Neuronal stem cell (in vitro differentiated cells): ENCODE results near the gene TRPM1.

Experiments used
- DNase-seq: peaks from one replicate; pipeline ENCODE4 v3.0.0-alpha.2; 2013; ENCODE audit warnings: low spot score
- H2AFZ ChIP-seq: one replicate; pipeline ENCODE4 v1.6.1; 2013; ENCODE audit warnings: mild to moderate bottlenecking, low read length, inconsistent platforms
- H2AK5ac ChIP-seq: 2 replicates; pipeline ENCODE4 v1.6.1; 2013; ENCODE audit warnings: low read depth, mild to moderate bottlenecking, inconsistent platforms, low read length, moderate library complexity, mixed read lengths
- H2BK120ac ChIP-seq: 2 replicates; pipeline ENCODE4 v1.6.1; 2013; ENCODE audit warnings: low read depth, mild to moderate bottlenecking, inconsistent platforms, low read length, moderate library complexity, mixed read lengths
- H2BK12ac ChIP-seq: one replicate; pipeline ENCODE4 v1.6.1; 2013; ENCODE audit warnings: low read length, inconsistent platforms
- H2BK15ac ChIP-seq: 2 replicates; pipeline ENCODE4 v1.6.1; 2013; ENCODE audit warnings: mild to moderate bottlenecking, low read length, inconsistent platforms, mixed read lengths
- H2BK5ac ChIP-seq: one replicate; pipeline ENCODE4 v1.6.1; 2013; ENCODE audit warnings: inconsistent platforms, mild to moderate bottlenecking, low read length, moderate library complexity
- H3K14ac ChIP-seq: one replicate; pipeline ENCODE4 v1.6.1; 2013; ENCODE audit warnings: low read length, inconsistent platforms
- H3K18ac ChIP-seq: 2 replicates; pipeline ENCODE4 v1.6.1; 2013; ENCODE audit warnings: low read length, inconsistent platforms
- H3K23ac ChIP-seq: 2 replicates; pipeline ENCODE4 v1.6.1; 2013; ENCODE audit warnings: low read depth, mild to moderate bottlenecking, mixed read lengths, low read length, inconsistent platforms; ENCODE audit not compliant: poor library complexity
- H3K27ac ChIP-seq: replicated peaks from 3 replicates; pipeline ENCODE4 v1.5.1; 2013; ENCODE audit warnings: low read length, inconsistent platforms
- H3K27me3 ChIP-seq, 3 experiments: 2 replicates each; pipeline ENCODE4 v1.6.1; 2013; ENCODE audit warnings: low read length in 3 of 3, mild to moderate bottlenecking in 2 of 3, inconsistent platforms in 1 of 3, low read depth in 1 of 3, mixed read lengths in 1 of 3, moderate library complexity in 1 of 3; ENCODE audit not compliant: control insufficient read depth in 3 of 3, insufficient read depth in 3 of 3
- H3K36me3 ChIP-seq, 2 donors: replicated peaks in 1 of 2; 2 replicates each; pipeline ENCODE4 v1.6.1; 2013; ENCODE audit warnings: low read length in 2 of 2; ENCODE audit not compliant: control insufficient read depth in 2 of 2, insufficient read depth in 2 of 2
- H3K4ac ChIP-seq: 2 replicates; pipeline ENCODE4 v1.6.1; 2013; ENCODE audit warnings: inconsistent platforms, mild to moderate bottlenecking, low read length, moderate library complexity
- H3K4me1 ChIP-seq, 2 donors: 1 replicate in 1 of 2; 2 replicates in 1 of 2; pipeline ENCODE4 v1.6.1; 2013; ENCODE audit warnings: low read length in 2 of 2, low read depth in 1 of 2; ENCODE audit not compliant: control insufficient read depth in 2 of 2, insufficient read depth in 1 of 2
- H3K4me2 ChIP-seq: one replicate; pipeline ENCODE4 v1.6.1; 2013; ENCODE audit warnings: mild to moderate bottlenecking, low read length, inconsistent platforms; ENCODE audit not compliant: insufficient read depth, poor library complexity, severe bottlenecking
- H3K4me3 ChIP-seq, 2 donors: 2 replicates each; pipeline ENCODE4 v1.5.1; 2013; ENCODE audit warnings: low read length in 2 of 2, mild to moderate bottlenecking in 2 of 2, inconsistent platforms in 1 of 2, moderate library complexity in 1 of 2
- H3K79me1 ChIP-seq: one replicate; pipeline ENCODE4 v1.6.1; 2013; ENCODE audit warnings: low read depth, mild to moderate bottlenecking, inconsistent platforms, low read length, moderate library complexity
- H3K9ac ChIP-seq: one replicate; pipeline ENCODE4 v1.6.1; 2013; ENCODE audit warnings: mild to moderate bottlenecking, low read depth, low read length, inconsistent platforms; ENCODE audit not compliant: poor library complexity
- H3K9me3 ChIP-seq, 2 donors: replicated peaks in 1 of 2; 2 replicates each; pipeline versions ENCODE3 to v1.6.1; 2013; ENCODE audit warnings: low read length in 2 of 2, mild to moderate bottlenecking in 2 of 2, inconsistent platforms in 1 of 2, low read depth in 1 of 2, mixed read lengths in 1 of 2, moderate library complexity in 1 of 2; ENCODE audit not compliant: control insufficient read depth in 2 of 2, insufficient read depth in 1 of 2
- H4K8ac ChIP-seq: one replicate; pipeline ENCODE4 v1.6.1; 2013; ENCODE audit warnings: low read depth, mild to moderate bottlenecking, inconsistent platforms, low read length, moderate library complexity
- H4K91ac ChIP-seq: one replicate; pipeline ENCODE4 v1.6.1; 2013; ENCODE audit warnings: low read length, low read depth, mild to moderate bottlenecking, inconsistent platforms; ENCODE audit not compliant: poor library complexity
- WGBS, 2 donors: extraction: QIAGEN DNeasy Blood & Tissue Kit; methylation state at CpG; one replicate each; pipeline ENCODE4 v1.1.7; 2013; ENCODE audit warnings: missing lambda C conversion rate in 2 of 2, mixed read lengths in 1 of 2; ENCODE audit not compliant: insufficient read length in 2 of 2, insufficient replicate concordance in 1 of 2; ENCODE audit errors: extremely low coverage in 2 of 2; 5-methylcytosine and 5-hydroxymethylcytosine counted together

TRPM1 gene

GRCh38 chr15:31116423-31117030, 15.0 kb upstream of the TRPM1 start:
- H3K27ac ChIP-seq, result no peak overlapping the region
- H2BK12ac ChIP-seq, result no peak overlapping the region
- no peak overlapping the region for H3K4me2 ChIP-seq
- no peak overlapping the region for H2AFZ ChIP-seq
- H3K27me3 ChIP-seq, result no peaks in the 10 kb centered on the region
- H3K4ac ChIP-seq, result no peak overlapping the region
- no peak overlapping the region for H2AK5ac ChIP-seq
- no peak overlapping the region for H2BK120ac ChIP-seq
- H3K18ac ChIP-seq, result no peak overlapping the region
- H3K79me1 ChIP-seq, result no peaks in the 10 kb centered on the region
- H3K4me3 ChIP-seq, result no peak overlapping the region
- no peaks in the 10 kb centered on the region for H3K36me3 ChIP-seq
- H3K14ac ChIP-seq, result no peak overlapping the region
- WGBS, 2 donors, result no CpG with 5 or more reads among the region's 6 CpGs
- H3K9ac ChIP-seq, result no peak overlapping the region
- H4K91ac ChIP-seq, result no peak overlapping the region
- no peak for DNase-seq
- H3K4me1 ChIP-seq, result no peaks in the 10 kb centered on the region
- no peak overlapping the region for H3K23ac ChIP-seq
- H2BK15ac ChIP-seq, result no peak overlapping the region
- no peaks in the 10 kb centered on the region for H3K9me3 ChIP-seq
- H2BK5ac ChIP-seq, result no peak overlapping the region
- no peak overlapping the region for H4K8ac ChIP-seq

DNA sequence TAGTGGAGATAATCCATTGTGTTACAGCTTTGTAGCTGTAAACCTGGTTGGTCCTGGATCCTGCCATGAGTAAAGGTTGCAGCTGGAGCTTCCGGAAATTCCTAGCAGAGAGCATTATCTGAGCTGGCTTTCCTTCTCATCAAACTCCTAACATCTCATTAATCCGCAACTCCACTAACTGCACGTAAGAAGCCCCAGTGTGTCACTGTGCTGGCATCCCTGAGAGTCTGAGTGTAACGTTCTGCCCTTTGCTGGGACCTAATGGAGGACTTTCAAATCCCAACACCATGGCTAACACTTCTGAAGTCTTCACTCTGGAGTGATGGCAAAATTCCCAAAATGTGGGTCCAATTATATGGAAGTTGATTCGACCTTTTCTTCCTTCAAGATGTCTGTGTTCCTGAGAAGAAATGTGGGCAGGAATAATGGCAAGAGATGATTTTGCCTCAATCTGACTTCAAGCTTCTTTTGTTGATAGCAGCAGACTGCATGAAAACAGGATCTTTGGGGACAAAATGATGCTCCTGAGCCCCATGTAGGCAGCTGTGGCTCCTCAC, 9.6 kb upstream of the TRPM1 start:
- peaks cover 0 to 3% of the 10 kb centered on the region in 2 donors for H3K4me1 ChIP-seq
- H2BK12ac ChIP-seq, result no peak overlapping the region
- no peak overlapping the region for H3K18ac ChIP-seq
- no peaks in the 10 kb centered on the region for H3K9me3 ChIP-seq
- H3K4me3 ChIP-seq, result no peak overlapping the region
- H2AK5ac ChIP-seq, result no peak overlapping the region
- no peak overlapping the region for H2BK15ac ChIP-seq
- H3K9ac ChIP-seq, result no peak overlapping the region
- no peak overlapping the region for H2AFZ ChIP-seq
- H3K27ac ChIP-seq, result no peak overlapping the region
- no peak overlapping the region for H4K8ac ChIP-seq
- no peaks in the 10 kb centered on the region for H3K36me3 ChIP-seq
- H3K14ac ChIP-seq, result no peak overlapping the region
- H3K79me1 ChIP-seq, result no peaks in the 10 kb centered on the region
- no peak for DNase-seq
- H2BK5ac ChIP-seq, result no peak overlapping the region
- WGBS, 2 donors, result no CpG with 5 or more reads among the region's 5 CpGs
- H3K4me2 ChIP-seq, result no peak overlapping the region
- no peak overlapping the region for H3K4ac ChIP-seq
- no peaks in the 10 kb centered on the region for H3K27me3 ChIP-seq
- no peak overlapping the region for H4K91ac ChIP-seq
- no peak overlapping the region for H3K23ac ChIP-seq
- H2BK120ac ChIP-seq, result no peak overlapping the region

DNA sequence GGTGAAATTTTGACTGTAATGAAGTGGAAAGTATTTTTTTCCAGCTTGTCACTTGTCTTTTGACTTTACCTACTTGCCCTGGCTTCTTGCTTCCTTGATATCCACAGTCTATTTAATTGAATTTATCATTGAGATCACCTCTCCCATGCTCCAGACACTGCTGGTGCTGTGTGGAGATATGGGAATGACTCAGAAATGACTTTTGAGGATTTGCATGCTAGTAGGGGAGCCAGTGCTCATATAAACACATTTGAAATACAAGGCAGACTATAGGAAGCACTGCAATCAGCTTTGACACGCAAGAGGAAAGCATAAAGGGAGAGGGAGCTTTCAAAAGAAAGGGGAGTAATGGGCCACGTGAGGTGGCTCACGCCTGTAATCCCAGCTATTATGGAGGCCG, 7.3 kb upstream of the TRPM1 start:
- H2BK15ac ChIP-seq, result no peak overlapping the region
- H3K4me1 ChIP-seq, result peaks cover 0 to 3% of the 10 kb centered on the region in 2 donors
- no peaks in the 10 kb centered on the region for H3K9me3 ChIP-seq
- H2BK5ac ChIP-seq, result no peak overlapping the region
- no peak overlapping the region for H3K4me3 ChIP-seq
- no peak overlapping the region for H2BK12ac ChIP-seq
- no peak overlapping the region for H4K8ac ChIP-seq
- no peak overlapping the region for H3K14ac ChIP-seq
- H3K18ac ChIP-seq, result no peak overlapping the region
- H3K4me2 ChIP-seq, result no peak overlapping the region
- H3K27ac ChIP-seq, result no peak overlapping the region
- DNase-seq, result no peak
- no peak overlapping the region for H2AFZ ChIP-seq
- no peak overlapping the region for H2BK120ac ChIP-seq
- H3K23ac ChIP-seq, result no peak overlapping the region
- H3K4ac ChIP-seq, result no peak overlapping the region
- H2AK5ac ChIP-seq, result no peak overlapping the region
- H3K27me3 ChIP-seq, result no peaks in the 10 kb centered on the region
- WGBS, 2 donors, result no CpG with 5 or more reads among the region's 4 CpGs
- no peak overlapping the region for H4K91ac ChIP-seq
- H3K9ac ChIP-seq, result no peak overlapping the region
- no peaks in the 10 kb centered on the region for H3K36me3 ChIP-seq
- H3K79me1 ChIP-seq, result no peaks in the 10 kb centered on the region

DNA sequence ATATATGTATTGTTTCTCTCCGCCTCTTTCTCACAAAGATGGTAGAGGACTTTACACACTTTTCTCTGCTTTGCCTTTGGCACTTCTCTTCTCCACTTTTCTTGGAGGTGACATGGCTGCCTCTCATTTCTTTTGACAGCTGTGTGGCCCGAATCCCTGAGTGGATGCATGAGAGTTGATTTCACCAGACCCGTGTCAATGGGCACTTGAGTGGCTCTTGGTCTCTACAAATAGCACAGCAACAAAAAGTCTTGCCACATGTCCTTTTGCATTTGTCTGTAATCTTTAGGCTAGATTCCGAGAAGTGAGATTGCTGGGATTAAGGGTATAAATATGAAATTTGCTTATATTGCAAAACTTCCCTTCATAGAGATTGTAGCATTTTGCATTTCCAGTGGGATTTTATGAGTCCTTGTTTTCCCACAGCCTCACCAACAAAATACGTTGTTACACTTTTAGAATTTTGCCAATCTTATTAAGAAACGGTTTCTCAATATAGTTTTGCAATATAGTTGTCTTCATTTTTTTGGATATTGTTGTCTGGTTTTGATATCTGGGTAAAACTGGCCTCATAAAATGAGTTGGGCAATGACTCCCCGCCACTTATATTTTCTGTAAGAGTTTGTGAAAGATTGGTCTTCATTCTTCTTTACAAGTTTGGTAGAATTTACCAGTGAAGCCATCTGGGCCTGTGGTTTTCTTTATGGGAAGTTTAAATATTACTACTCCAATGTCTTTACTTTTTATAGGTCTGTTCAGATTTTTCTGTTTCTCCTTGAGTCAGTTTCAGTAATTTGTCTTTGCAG, 5.2 kb upstream of the TRPM1 start:
- no peak for DNase-seq
- H3K9ac ChIP-seq, result no peak overlapping the region
- WGBS, 2 donors, result no CpG with 5 or more reads among the region's 7 CpGs

More for the DNA sequence above, 5.2 kb upstream of the TRPM1 start:
- H2BK5ac ChIP-seq, result no peak overlapping the region
- no peak overlapping the region for H3K4ac ChIP-seq
- H2AFZ ChIP-seq, result no peak overlapping the region
- no peak overlapping the region for H2AK5ac ChIP-seq
- H3K14ac ChIP-seq, result no peak overlapping the region
- no peak overlapping the region for H4K8ac ChIP-seq
- H3K4me3 ChIP-seq, result no peak overlapping the region
- no peak overlapping the region for H2BK12ac ChIP-seq
- no peak overlapping the region for H3K23ac ChIP-seq
- no peaks in the 10 kb centered on the region for H3K36me3 ChIP-seq
- no peak overlapping the region for H3K27ac ChIP-seq
- no peak overlapping the region for H3K4me2 ChIP-seq
- no peak overlapping the region for H2BK15ac ChIP-seq
- peaks cover 0 to 12% of the 10 kb centered on the region in 2 donors for H3K4me1 ChIP-seq
- no peaks in the 10 kb centered on the region for H3K9me3 ChIP-seq
- H3K18ac ChIP-seq, result no peak overlapping the region
- no peak overlapping the region for H2BK120ac ChIP-seq
- H3K79me1 ChIP-seq, result no peaks in the 10 kb centered on the region
- no peak overlapping the region for H4K91ac ChIP-seq
- H3K27me3 ChIP-seq, result no peaks in the 10 kb centered on the region
